HG02571 (cell line): ENCODE results near the gene CAMTA1.

Source experiments
- ATAC-seq: cut with Tn5 transposase; IDR thresholded peaks from one replicate; pipeline ENCODE4 v1.9.1; 2021; ENCODE audit warnings: mild to moderate bottlenecking, moderate library complexity; ENCODE audit not compliant: unreplicated experiment

Gene CAMTA1

GRCh38 chr1:7052701-7053100 is 267.4 kb downstream of the CAMTA1 start:
- no peak for ATAC-seq

GRCh38 chr1:7060745-7061144 is 275.5 kb downstream of the CAMTA1 start:
- no peak for ATAC-seq

DNA sequence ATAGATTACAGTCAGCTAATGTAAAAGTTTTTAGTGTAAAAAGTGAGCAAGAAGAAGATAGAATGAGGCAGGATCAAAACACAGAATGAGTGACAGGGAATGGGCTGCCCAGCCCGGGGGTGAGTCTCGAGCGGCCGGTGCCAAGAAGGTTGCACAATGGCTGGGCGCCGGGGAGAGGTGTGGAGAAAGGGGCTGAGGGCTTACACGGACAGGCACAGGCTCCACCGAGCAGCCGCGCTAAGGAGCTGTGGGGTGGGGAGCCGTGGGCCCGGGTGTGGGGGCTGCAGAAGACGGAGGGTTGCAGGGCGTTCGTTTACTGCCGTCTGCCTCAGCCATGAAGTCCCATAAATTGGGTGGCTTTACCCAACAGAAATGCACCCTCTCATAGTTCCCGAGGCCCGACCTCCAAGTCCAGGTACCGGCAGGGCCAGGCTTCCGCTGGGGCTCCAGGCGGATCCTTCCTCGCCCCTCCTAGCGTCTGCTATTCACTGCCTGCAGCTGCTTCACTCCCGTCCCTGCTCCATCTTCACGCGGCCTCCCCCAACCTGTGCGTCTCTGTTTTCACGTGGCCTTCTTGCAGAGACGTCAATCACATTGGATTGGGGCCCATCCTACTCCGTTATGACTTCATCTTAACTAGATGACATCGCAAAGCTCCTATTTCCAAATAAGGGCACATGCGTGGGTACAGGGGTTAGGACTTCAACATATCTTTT is 277.2 kb downstream of the CAMTA1 start:
- no peak for ATAC-seq

DNA sequence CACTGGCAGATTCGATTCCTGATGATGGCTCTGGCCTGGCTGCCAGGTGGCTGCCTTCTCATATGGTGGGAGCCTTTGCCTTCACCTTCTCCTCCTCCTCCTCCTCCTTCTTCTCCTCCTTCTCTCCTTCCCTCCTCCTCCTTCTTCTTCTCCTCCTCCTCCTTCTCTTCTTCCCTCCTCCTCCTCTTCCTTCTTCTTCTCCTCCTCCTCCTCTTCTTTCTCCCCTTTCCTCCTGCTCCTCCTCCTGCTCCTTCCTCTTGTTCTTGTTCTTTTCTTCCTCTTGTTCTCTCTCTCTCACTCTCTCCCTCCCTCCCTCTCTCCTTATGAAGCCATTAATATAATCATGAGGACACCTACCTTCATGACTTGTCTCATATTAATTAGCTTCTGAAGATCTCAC is 278.7 kb downstream of the CAMTA1 start:
- no peak for ATAC-seq

GRCh38 chr1:7068552-7068951 is 283.3 kb downstream of the CAMTA1 start:
- ATAC-seq = no peak

DNA sequence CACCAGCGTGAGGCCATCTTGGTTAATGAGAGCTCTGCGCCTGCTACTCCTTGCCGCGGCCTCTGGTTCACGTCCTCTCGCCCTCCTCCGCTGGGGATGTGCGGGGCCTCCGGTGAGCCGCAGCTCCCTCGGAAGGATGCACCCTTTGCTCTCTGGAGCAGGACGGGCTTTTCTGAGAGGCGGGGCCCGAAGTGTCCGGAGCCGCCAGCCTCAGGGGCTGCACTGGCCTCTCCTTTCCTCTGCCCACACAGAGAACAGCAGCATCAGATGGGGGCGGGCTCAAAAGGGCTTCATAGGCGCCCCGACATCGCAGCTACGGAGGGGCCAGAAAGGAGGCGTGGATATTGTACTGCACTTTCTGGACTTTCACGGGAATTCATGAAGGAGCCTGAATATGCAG is 284.7 kb downstream of the CAMTA1 start:
- no peak for ATAC-seq

- ATAC-seq = no peak
These were observed 285.3 kb downstream of the CAMTA1 start for GRCh38 chr1:7070389-7071029.

DNA sequence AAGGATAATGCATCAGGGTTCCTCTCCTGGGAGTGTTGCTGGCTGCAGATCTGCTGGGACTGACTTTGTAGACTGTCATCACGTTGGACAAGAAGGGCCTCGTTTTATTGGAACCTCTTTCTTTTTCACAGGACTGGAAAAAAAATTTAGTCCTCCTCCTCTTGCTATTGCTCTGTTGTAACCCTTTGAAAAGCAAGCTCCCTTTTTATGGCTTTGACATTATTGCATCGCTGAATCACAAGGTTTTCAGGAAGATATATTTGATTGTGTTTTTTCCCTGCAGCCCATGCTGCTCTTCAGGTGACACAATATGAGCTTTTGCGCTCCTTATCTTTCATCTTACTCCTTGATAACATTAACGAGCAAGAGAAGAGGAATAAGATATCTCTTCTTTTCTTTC is 290.9 kb downstream of the CAMTA1 start:
- ATAC-seq = no peak

DNA sequence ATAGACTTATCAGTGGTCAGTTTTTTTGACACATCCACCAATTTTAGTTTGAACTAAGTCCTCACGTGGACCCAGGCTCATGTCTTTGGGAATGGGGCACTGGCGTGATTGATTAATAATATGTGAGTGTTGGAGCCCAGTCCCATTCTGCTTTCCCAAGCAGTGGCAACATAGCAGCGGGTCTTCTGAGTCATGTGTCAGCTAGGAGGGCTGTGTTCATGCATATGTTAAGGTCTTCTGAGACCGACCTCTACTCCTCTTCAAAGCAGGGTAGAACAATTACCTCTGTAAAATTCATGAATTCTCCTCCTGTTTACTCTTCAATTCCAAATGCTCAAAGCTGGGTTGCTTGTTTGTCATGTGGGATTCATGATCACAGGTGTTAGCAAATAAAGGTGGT is 291.3 kb downstream of the CAMTA1 start:
- ATAC-seq = no peak

GRCh38 chr1:7077136-7077535 is 291.9 kb downstream of the CAMTA1 start:
- ATAC-seq = no peak

DNA sequence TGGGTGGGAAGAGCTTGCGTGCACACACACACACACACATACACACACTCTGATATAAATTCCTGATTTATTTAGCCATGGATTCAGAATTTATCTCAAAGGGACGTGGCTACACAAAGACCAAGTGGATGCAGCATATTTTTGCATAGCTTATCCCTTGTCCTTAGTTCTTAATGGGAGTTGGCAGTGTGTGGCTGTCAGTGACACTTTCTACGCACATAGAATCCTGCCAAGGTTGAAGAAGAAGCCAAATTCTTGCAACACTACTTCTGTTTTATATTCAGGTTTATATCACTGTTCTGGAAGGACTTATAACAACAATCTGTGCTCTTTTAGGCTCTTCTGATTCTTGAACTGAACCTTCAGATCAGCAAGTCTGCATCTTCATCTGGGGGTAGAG is 292.7 kb downstream of the CAMTA1 start:
- ATAC-seq = no peak

GRCh38 chr1:7079637-7080036 is 294.4 kb downstream of the CAMTA1 start:
- ATAC-seq = no peak

- ATAC-seq = no peak
These were observed 299.1 kb downstream of the CAMTA1 start for GRCh38 chr1:7084232-7084894.

- no peak for ATAC-seq
These were observed 300.3 kb downstream of the CAMTA1 start for GRCh38 chr1:7085521-7085920.

DNA sequence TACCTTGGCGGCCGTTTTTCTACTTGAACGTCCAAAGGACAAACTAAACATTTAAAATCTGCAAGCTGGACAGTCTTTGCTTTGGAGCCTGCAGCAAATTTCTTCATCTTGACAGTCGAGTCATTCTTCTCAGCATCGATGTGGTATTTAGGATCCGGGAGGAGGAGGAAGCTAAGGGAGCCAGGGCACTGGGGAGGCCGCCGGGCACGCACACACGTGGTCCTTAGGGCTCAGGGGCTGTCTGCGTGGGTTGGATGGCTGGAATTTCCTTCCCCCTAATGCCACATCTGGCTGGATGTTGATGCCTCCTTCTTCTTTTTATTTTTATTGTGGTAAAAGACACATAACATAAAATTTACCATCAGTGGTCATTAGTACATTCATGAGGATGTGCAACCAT is 300.9 kb downstream of the CAMTA1 start:
- no peak for ATAC-seq

GRCh38 chr1:7087888-7088287 is 302.6 kb downstream of the CAMTA1 start:
- no peak for ATAC-seq

DNA sequence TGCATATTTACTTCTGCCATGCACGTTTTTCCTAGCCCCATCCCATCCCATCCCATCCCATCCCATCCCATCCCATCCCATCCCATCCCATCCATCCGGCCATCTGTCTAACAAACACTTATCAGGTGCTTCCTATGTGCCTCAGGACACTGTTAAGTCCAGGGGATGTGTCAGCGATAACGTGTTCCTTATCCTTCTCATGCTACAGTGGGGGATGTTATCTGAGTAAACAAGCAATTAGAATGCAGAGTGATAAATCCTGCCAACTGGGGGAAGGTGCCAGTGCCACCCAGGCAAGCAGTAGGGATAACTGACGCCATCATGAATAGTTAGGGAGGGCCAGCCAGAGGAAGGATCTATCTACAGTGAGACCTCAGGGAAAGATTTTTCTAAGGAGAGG is 304.2 kb downstream of the CAMTA1 start:
- ATAC-seq = no peak

- no peak for ATAC-seq
These were observed 308.0 kb downstream of the CAMTA1 start for GRCh38 chr1:7093297-7093696.

DNA sequence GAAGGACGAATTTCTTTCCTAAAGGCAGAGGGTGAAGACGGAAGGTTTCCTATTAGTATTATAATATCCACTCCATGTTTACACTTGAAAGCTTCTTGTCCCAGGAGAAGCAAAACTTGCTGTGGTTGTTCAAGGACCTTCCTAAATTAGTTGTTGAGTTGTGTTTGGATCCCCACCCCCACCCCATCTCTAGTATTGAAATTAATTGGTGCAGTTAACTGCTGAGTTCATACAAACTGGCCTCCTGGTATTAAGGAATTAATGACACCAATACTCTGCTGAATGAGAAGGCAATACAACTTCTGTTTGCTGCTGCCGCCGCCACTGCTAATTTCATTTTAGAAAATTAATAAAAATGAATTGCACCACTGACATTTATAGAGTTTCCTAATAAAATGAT is 308.8 kb downstream of the CAMTA1 start:
- ATAC-seq = no peak

DNA sequence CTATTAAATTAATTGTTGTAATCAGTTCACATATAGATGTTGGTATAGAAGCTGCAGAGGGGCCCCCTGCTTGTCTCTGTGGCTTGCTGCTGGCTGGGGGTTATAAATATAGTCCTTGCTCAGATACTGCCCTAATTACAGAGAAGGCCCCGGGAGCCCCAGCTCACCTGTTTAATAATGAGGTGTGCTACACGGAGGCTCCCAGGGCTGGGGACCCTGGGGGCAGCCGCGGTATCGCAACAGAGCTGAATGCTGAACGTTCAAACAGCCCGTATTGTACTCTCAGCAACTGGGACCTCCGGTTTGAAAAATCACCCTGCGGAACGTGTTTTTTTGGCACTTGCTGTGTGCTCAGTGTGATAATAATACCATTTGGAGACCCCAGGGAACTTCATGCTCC is 309.3 kb downstream of the CAMTA1 start:
- ATAC-seq = no peak

- no peak for ATAC-seq
These were observed 310.2 kb downstream of the CAMTA1 start for GRCh38 chr1:7095343-7095964.
